HG02588 (cell line): Measurements from ENCODE around the gene EPG5.

Experiments used
- ATAC-seq: cut with Tn5 transposase; IDR thresholded peaks from one replicate; pipeline ENCODE4 v1.9.1; 2021; ENCODE audit warnings: mild to moderate bottlenecking, moderate library complexity; ENCODE audit not compliant: unreplicated experiment

EPG5 gene

GRCh38 chr18:45923138-45923537 lies 44.0 kb downstream of the EPG5 start:
- ATAC-seq, result no peak

DNA sequence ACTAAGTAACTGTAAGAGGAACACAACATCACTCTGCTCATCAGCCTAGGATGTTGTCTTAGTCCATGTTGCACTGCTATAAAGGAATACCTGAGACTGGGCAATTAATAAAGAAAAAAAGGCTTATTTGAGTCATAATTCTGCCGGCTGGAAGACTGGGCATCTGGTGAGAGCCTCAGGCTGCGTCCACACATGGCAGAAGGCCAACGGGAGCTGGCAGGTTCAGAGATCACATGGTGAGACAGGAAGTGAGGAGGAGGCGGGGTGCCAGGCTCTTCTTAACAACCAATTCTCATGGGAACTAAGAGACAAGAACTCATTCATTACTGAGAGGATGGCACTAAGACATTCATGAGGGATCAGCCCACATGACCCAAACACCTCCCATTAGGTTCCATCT lies 46.8 kb downstream of the EPG5 start:
- no peak for ATAC-seq

GRCh38 chr18:45916302-45916701 lies 50.8 kb downstream of the EPG5 start:
- no peak for ATAC-seq

DNA sequence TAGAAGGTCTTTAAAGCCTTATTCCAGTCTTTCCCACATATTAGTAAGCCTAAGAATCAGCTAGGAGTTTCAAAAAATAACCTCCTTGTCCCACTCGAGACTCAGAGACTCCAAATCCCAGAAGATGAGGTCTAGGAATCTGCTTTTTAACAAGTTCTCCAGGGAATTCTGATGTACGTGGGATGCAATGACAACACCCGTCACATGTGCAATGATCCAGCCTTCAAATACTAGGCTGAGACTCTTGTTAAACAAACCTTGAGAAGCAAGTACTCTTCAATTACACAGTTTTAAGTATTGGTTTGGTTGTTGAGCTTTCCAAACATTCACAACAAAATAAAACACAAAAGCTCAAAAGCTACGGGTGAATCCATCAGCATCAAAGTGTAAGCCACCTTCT lies 53.9 kb downstream of the EPG5 start:
- no peak for ATAC-seq

GRCh38 chr18:45910405-45911023 lies 56.6 kb downstream of the EPG5 start:
- ATAC-seq, result peak; percentile 63

- no peak for ATAC-seq
Observed at GRCh38 chr18:45901654-45902210, 65.4 kb downstream of the EPG5 start.

GRCh38 chr18:45900623-45901022 lies 66.5 kb downstream of the EPG5 start:
- ATAC-seq, result no peak

- no peak for ATAC-seq
Observed at GRCh38 chr18:45896991-45897390, 70.1 kb downstream of the EPG5 start.

GRCh38 chr18:45896452-45896851 lies 70.7 kb downstream of the EPG5 start:
- no peak for ATAC-seq

DNA sequence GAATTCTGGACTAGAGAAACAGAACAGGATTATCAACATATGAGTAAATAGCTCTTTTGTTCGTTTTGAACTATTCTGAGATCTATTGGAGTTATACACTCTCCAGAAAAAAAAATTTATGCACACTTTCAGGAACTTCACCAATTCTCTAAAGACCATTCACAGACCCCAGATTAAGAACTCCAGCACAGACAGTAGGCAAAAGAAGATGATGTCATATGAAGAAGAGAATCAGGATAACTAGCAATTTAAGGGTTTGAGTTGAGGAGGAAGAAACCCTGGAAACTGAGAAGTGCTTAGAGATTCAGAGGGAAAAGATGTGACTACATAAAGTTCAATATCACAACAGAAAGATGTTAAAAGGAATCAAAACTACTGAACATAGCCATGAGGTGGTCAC lies 71.8 kb downstream of the EPG5 start:
- ATAC-seq, result no peak

GRCh38 chr18:45894818-45895217 lies 72.3 kb downstream of the EPG5 start:
- ATAC-seq, result no peak

- ATAC-seq, result no peak
Observed at GRCh38 chr18:45891806-45892205, 75.3 kb downstream of the EPG5 start.

DNA sequence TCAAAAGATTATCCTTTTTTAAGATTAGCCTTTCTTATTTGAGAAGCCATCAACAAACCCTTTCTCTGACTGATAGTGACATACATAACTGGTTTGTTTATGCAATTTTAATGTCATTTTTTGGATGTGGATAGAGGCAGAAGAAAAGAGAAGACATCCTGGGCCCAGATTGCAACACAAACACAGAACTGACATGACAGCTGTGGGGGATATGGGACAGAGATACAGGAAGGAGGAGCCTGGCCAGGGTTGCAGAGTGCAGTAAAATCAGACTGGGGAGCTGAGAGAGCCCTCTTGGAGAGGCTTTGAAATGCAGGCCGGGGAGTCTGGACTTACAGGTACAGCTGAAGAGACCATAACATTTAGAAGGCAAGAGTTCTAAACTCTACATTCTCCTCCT lies 76.5 kb downstream of the EPG5 start:
- no peak for ATAC-seq

- no peak for ATAC-seq
Observed at GRCh38 chr18:45889419-45890064, 77.6 kb downstream of the EPG5 start.

DNA sequence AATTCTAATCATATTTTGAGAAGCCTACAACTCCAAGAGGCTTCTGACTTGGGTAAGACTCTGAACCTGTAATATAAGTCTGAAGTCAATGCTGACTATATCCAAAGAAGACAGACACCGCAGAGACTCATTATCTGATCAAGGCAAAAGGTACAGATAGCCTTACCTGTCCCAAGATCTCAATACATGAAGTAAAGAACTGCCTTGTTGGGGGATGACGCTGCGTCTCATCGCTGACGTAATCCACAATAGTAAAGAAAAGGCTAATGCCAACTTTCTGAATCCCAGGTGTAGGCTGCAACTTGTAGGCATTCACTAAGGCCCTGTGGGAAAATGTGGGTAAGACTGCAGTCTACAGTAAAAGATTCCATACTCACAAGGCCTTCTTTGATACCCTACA lies 79.5 kb downstream of the EPG5 start:
- ATAC-seq, result no peak

GRCh38 chr18:45880876-45881558 lies 86.1 kb downstream of the EPG5 start:
- no peak for ATAC-seq

DNA sequence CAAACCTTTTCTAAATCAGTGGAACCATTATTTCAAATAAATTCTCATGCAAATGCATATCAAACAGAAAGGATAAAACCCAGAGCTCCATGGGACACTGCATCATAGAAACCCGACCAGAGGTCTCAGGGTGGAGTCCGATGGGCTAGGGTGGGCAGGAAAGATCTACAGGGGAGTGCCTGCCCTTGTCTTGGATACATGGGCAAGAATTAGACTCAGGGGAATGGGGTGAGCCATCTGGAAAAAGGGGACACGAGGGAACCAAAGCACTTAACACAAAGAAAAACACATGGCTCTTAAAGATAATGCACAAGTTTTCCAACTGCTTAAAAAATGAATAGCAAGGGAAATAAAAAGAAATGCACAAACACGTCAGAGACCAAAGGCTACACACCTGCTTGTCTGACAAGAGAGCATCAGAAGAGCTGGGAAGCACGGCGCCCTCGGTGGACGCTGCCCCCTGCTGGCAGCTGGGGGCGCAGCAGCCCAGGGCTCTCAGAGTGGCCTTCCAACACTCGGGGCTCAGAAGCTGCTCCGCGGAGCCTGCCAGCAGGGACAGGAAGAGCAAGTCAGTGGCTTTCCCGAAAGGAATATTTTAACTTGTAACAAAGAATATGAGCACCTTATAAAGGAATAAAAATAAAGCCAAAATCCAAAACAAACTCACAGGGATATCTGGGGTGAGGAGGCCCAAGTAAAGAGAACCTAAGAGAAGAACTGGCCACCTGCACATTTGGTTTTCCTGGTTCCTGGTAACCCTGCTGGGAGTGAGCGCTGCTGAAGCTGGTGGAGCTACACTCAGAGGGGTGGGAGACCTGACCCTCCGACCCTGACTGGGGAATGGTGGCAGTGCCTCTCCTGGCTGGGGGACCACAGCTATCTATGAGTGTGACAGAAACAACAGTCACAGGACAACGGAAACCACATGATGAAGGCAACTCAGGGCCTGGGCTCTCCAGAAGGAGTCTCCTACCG lies 87.2 kb downstream of the EPG5 start:
- peak; percentile 77 for ATAC-seq

- ATAC-seq, result no peak
Observed at GRCh38 chr18:45877403-45877802, 89.7 kb downstream of the EPG5 start.

DNA sequence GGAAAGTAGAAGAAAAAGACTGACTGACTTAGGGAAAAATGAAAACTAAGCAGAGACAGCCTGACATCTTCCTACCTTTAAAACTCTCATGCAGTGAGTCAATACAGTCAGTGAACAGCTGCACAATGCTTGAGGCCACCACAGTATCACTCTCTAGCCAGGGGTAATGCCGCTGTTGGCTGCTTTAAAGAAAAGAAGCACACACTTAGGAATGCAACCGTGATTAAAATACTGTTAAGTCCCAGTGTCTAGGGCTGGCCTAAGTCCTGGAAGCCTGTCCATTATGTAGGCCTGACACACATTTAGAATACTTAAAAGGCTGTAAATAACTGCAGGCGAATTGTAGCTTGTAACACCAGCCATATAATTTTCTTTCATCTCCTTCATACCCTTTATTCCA lies 91.0 kb downstream of the EPG5 start:
- ATAC-seq, result no peak

DNA sequence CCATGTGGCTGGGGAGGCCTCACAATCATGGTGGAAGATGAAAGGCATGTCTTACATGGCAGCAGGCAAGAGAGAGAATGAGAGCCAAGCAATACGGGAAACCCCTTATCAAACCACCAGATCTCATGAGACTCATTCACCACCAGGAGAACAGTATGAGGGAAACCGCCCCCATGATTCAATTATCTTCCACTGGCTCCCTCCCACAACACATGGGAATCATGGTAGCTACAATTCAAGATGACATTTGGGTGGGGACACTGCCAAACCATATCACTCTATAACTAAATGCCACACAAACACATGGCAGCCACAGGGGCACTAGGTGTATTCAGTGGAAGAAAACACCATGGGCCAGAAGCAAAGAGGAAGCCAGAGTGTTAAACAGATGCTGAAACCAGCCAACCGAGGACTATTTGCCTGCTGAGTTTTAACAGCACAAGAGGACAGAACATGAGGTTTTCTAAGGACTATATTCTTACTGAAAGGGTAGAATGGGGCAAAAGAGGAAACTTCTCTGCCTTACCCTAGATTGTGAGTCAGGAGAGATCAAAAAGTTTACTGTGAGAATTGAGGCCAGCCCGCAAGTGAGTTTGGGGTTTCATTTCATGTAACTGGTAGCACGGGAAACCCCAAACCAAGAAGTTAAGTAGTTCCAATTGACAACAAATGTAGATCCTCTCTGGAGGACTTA lies 92.5 kb downstream of the EPG5 start:
- ATAC-seq, result peak; percentile 87
